ENCODE measurements around the gene DPP6.

Gene DPP6

DNA sequence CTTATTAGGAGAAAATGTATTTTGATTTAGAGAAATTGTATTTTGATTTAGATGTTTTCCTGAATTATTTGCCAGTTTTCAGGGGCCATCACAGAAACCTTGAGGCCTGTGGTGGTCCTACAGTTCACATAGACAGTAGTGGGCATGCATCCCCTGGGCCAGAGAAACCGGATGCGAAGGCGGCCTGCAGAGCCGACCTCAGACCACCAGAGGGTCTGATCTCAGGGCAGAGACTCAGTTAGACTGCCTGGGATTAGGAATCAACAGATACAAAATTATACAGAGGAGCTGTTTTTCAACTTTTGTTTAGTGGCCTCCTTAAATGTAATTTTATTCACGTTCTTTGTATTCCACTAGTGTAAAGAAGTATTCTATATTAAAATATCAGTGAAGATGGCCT lies 792.3 kb downstream of the DPP6 start:
- no peak for DNase-seq

GRCh38 chr7:154844955-154845354 lies 792.8 kb downstream of the DPP6 start:
- DNase-seq, result no peak

DNA sequence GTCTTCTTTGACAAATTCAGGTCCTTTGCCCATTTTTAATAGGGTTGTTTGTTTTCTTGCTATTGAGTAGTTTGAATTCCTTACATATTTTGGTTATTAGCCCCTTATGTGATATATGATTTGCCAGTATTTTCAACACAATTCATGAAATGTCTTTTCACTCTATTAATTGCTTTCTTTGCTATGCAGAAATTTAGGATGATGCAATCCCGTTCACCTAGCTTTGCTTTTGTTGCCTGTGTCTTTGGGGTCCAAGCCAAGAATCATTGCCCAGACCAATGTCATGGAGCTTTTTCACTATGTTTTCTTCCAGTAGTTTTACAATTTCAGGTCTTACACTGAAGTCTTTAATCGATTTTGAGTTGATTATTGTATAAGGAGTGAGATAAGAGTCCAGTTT lies 796.3 kb downstream of the DPP6 start:
- DNase-seq, result no peak

GRCh38 chr7:154852205-154852604 lies 800.0 kb downstream of the DPP6 start:
- no peak for DNase-seq

GRCh38 chr7:154853063-154853726 lies 801.0 kb downstream of the DPP6 start:
- DNase-seq, result no peak

DNA sequence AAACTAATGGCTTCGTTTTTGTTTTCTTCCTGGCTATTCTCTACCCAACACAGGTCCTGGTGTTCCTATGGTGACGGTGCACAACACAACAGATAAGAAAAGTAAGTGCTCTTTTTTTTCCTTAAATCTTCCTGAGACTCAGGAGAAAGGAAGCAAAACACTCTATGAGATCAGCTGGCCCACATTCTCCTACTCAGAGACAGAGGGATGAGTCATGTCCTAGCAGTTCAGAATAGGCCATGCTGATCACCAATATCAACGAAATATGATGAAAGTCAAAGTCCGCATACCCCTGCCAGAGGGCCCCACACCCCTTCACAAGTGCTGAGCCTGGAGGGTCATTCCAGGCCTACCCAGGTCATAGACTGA lies 801.5 kb downstream of the DPP6 start:
- no peak for DNase-seq

- DNase-seq, result no peak
Observed at GRCh38 chr7:154854836-154855235, 802.6 kb downstream of the DPP6 start.

DNA sequence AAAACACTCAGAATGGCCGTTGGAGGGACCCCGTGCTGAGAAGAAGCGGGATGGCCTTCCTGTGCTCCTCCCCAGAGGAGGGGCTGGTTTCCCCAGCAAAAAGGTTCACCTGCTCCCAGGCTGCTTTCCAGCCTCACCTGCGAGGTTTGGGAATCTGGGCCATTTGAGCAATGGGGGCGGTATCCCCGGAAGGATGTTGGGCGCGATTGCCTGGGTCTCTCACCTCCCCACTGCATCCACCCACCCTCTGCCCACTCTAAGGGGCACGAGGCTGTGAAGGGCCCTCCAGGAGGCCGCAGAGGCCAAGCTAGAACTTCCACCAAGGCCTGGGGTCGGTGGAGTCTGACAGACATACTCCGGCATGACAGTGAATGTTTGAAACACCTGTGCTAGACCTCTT lies 803.2 kb downstream of the DPP6 start:
- DNase-seq, result no peak

GRCh38 chr7:154856733-154857132 lies 804.5 kb downstream of the DPP6 start:
- DNase-seq, result no peak

GRCh38 chr7:154857240-154857639 lies 805.0 kb downstream of the DPP6 start:
- no peak for DNase-seq

DNA sequence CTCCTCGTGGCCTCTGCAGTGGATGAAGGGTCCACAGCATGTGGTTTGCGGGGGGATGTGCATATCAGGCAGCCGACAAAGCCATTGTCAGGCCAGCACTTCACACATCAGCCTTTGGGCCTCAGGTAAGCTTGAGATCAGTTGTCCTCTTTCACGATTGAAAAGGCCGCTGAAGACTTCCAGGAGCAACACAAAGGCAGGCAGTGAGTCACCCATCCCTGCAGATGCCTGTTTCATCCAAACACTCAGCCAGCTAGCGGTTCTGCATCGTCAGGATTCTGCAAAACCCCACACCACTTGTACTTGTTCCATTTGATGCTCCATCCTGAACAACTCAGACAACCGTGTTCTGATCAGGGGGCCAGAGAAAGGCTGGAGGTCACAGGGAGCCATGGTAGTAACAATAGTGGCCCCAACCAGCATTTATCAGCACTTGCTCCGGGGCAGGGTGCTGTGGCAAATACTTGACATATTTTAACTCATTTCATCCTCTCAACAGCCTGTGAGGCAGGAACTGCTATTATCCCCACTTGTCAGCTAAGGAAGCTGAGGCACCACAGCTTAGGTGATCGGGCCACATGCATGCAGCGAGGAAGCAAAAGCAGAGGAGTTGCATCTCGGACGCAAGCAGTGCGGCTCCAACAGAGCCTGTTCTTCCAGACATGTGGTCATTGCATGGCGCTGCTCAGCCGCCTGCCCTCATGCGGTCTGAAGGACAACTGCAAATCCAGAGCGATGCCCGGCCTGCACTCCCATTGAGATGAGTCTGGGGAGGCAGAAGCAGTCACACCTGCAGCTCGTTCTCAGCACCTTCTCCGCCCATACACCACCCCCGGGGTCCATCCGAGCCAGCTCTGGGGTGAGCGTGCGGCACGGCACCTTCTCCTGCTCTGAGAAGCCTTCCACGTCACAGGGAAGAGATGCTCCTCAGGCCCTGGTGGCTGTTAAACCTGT lies 805.8 kb downstream of the DPP6 start:
- DNase-seq, result no peak

DNA sequence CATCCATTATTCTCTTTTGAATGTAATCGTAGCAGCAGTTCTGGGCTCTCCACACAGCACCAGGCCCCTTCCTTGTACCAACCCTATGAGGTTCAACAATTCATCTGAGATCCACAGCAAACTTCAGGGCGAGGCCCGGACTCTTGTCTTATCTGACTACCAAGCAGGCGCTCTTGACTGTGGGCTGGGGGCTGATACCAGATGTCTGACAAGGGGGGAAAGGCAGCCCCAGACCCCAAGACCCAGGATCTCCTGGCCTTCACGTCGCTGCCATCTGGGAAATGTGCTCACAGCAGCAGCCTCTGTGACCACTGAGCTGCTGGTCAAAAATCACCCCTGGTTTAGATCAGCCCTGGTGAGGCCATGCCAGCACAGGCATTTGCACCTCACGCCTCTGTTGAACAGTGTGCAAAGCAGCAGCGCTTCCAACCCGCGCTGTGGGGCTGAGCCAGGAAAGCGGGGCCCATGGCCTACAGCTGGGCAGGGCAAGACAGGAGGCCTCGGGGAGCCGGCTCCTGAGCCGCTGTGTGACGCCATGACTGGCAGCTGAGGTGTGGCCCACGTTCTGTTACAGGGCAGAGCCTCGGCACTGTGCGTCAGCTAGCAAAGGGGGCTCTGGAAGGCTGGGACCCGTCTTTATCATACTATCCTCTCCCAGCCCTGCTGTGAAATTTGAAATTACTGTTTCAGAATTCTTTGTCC lies 806.8 kb downstream of the DPP6 start:
- no peak for DNase-seq

DNA sequence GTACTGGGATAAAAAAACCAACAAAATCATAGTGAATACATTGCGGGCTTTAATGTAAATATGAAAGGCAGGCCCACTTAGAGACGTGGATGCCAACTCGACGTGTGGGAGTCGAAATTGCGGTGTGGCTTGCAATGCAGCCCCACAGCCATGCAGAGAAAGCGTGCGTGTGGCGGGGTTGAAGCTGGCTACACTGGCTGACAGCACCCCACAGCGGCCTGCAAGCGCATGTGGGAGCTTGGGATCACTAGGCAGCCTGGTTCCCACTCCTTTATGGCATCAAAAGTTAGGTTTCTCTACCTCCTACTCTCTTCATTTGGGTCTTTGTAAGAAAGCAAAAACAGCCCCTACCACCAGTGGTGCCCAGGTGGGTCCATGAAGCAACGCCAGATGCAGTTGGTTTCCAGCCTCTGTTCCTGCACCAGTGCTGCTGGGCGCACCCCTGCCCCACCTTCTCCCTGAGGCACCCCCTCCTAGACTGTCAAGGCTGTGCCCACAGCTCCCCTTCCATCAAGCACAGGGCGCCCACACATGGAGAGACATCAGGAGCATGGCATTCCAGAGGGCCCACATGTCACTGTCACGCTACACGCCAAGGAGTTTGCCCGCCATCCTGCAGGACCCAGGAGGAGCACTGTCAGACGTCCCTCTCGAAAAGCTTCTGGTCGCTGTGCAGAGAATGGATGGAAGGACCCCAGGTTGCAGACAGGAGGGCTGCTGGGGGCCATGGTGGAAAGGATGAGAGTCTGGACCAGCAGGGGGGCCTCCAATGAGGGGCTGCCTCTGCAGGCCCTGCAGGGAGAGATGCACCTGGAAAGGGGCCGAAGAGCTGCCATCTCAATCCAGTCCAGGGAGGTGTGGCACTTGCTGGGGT lies 807.8 kb downstream of the DPP6 start:
- DNase-seq, result no peak

- no peak for DNase-seq
Observed at GRCh38 chr7:154860621-154861375, 808.6 kb downstream of the DPP6 start.

- no peak for DNase-seq
Observed at GRCh38 chr7:154861589-154861988, 809.4 kb downstream of the DPP6 start.

- DNase-seq, result no peak
Observed at GRCh38 chr7:154862153-154862791, 810.1 kb downstream of the DPP6 start.

DNA sequence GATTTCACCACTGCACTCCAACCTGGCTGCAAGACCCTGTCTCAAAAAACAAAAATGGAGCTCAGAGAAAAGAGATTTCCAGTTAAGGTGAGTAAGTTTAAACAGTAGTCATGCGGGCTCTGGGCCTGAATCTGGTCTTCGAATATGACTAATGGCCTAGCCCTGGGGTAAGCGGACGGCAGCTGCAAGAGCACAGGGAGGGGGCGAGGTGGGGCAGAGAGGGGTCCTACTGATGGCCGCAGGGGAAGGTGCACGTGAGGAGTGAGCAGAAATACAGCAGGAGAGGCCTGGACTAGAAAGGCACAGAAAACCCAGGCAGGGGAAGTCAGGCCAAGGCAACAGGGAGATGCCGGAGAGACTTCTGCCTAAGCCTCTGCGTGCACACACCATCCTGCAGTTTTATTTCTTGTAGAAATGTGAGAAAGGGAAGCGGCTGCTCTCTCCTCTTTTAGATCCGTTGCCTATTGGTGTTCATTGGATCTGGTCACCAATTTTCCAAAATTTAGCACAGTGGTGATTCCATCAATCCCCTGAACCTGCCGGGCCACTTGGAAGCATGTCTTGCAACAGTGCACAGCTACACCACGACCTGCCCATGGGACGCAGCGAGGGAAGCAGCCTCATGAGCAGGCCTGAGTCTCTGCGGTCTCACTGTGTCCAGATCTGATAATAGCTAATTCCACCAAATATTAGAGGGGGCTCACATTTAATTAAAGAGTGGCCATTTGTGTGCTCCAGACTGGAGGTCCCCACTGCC lies 811.7 kb downstream of the DPP6 start:
- no peak for DNase-seq

DNA sequence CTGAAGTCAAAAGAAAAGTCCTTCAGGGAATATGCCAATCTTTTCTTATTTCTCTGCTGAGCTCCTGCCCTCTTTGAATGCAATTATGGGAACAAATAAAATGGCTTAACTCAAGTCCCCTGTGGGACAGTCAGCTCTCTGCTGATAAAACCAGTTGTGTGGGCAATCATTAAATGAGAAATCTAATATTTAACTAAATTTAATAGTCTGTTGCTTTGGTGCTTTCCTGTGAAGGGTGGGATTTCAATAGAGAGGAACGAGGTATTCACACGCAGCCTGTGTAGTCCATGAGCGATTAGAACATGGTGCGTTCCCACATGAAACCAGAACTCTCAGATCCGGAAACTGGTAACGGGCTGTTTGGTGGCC lies 812.3 kb downstream of the DPP6 start:
- no peak for DNase-seq

DNA sequence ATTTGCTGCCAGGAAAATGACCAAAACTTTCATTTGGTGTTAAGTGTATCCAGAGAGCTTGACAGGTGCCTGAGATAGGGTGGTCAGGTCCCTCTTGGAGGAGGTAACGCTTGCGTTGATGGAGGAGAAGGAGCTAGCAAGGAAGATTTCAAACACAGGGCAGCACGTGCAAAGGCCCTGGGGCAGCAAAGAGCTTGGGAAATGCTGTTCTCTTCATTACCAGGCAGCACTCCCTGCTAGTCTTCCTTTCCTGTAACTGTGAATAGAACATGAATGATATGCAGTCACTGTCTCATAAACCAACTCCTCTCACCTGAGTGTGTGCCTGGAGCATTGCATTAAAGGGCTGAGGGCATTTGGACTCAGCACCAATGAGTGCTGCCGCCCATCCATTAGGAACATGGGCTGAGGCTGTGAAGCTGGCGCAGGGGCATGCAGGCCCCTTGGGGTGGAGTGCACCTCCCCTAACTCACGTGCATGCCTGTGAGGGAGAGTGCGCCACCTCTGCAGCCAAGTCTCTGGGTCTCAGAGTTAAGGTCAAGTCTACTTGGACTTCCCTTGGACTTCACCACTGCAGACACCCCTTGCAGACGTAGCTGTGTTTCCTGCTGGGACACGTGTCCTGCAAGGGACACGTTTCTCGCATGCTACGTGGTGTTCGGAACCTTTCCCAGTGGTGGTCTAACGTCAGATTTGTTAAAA lies 813.9 kb downstream of the DPP6 start:
- DNase-seq, result no peak

DNA sequence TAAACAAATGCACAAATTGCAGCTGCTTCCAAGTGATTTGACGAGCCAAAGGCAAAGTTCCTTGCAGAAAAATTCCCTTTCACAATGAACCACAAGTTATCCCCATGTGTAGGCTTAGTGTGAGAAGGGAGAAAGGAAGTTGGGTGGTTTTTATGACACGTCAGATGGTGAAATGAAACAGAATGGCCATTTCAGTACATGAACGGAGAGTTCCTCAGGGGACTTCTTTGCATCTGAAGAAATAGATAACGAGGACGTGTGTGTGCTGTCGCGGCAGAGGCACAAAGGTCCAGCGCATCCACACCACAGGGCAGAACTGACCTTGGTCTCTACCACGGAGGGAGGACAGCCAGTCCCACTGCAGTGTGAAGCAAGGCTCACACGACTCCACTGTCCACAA lies 814.9 kb downstream of the DPP6 start:
- DNase-seq, result no peak
